ENCODE data around the gene UFL1. TPM values are rescaled to one million over a fixed set of nuclear protein-coding genes. Genes with fewer than 3 reads are reported as not detected.
A peak's percentile ranks its signal among the peaks of the same experiment; 100 is the strongest.

The UFL1 gene
- total RNA-seq, 1 donor from 2014 or later: 23.2 TPM

- DNase-seq (ENCODE audit: extremely low spot score, unreplicated experiment): no peak
- H3K36me3 Mint-ChIP-seq (ENCODE audit: unreplicated experiment): peaks cover 3% of the 10 kb centered on the region
- H3K4me3 Mint-ChIP-seq (ENCODE audit: unreplicated experiment): no peak overlapping the region
- H3K4me1 Mint-ChIP-seq (ENCODE audit: unreplicated experiment): no peaks in the 10 kb centered on the region
- H3K27me3 Mint-ChIP-seq (ENCODE audit: unreplicated experiment): no peaks in the 10 kb centered on the region
- no peak overlapping the region for H3K27ac Mint-ChIP-seq (ENCODE audit: unreplicated experiment)
- peaks cover 25% of the 10 kb centered on the region for H3K9me3 Mint-ChIP-seq (ENCODE audit: unreplicated experiment)
- no peak for TF ChIP-seq CTCF (IDR thresholded peaks at IDR 0.05)
Observed at GRCh38 chr6:96502915-96503314, 18.7 kb upstream of the UFL1 start.

DNA sequence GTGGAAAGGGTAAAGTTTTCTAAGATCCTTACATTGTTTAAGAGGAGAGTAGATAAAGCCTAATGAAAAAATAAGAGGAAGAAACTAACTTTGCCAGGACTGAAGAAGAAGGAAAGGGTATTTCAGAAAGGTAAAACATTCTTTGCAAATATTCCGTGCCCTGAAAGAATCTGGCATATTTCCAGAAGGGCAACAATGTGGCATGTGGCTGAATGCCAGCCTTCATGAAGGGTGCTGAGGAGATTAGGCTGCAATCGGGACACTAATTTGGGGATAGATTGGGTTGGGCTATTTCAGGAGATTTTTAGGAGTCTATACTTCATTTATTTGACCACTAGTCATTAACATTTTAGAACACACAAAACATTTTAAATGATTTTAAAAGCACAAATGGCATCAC, 16.2 kb upstream of the UFL1 start:
- no peak for TF ChIP-seq CTCF (IDR thresholded peaks at IDR 0.05)
- Mint-ChIP-seq H3K4me1 (ENCODE audit: unreplicated experiment) (no peaks in the 10 kb centered on the region), H3K27ac (ENCODE audit: unreplicated experiment) (no peak overlapping the region), H3K9me3 (ENCODE audit: unreplicated experiment) (peaks cover 32% of the 10 kb centered on the region), H3K27me3 (ENCODE audit: unreplicated experiment) (no peaks in the 10 kb centered on the region), H3K4me3 (ENCODE audit: unreplicated experiment) (no peak overlapping the region), H3K36me3 (ENCODE audit: unreplicated experiment) (peaks cover 2% of the 10 kb centered on the region)
- DNase-seq (ENCODE audit: extremely low spot score, unreplicated experiment): no peak

DNA sequence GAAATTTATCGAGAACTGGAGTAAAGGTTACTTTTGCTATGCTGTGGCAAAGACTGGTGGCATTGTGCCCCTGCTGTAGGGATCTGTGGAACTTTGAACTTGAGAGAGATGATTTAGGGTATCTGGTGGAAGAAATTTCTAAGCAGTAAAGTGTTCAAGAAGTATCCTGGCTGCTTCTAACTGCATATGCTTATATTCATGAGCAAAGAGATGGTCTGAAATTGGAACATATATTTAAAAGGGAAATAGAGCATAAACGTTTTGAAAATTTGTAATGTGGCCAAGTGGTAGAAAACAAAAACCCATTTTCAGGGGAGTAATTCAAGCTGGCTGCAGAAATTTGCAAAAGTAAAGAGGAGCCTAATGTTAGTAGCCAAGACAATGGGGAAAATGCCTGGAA, 12.3 kb upstream of the UFL1 start:
- no peak overlapping the region for H3K27ac Mint-ChIP-seq (ENCODE audit: unreplicated experiment)
- H3K9me3 Mint-ChIP-seq (ENCODE audit: unreplicated experiment): peaks cover 26% of the 10 kb centered on the region
- H3K27me3 Mint-ChIP-seq (ENCODE audit: unreplicated experiment): no peaks in the 10 kb centered on the region
- DNase-seq (ENCODE audit: extremely low spot score, unreplicated experiment): no peak
- no peak for TF ChIP-seq CTCF (IDR thresholded peaks at IDR 0.05)
- H3K4me3 Mint-ChIP-seq (ENCODE audit: unreplicated experiment): no peak overlapping the region
- no peaks in the 10 kb centered on the region for H3K4me1 Mint-ChIP-seq (ENCODE audit: unreplicated experiment)
- H3K36me3 Mint-ChIP-seq (ENCODE audit: unreplicated experiment): peaks cover 3% of the 10 kb centered on the region

DNA sequence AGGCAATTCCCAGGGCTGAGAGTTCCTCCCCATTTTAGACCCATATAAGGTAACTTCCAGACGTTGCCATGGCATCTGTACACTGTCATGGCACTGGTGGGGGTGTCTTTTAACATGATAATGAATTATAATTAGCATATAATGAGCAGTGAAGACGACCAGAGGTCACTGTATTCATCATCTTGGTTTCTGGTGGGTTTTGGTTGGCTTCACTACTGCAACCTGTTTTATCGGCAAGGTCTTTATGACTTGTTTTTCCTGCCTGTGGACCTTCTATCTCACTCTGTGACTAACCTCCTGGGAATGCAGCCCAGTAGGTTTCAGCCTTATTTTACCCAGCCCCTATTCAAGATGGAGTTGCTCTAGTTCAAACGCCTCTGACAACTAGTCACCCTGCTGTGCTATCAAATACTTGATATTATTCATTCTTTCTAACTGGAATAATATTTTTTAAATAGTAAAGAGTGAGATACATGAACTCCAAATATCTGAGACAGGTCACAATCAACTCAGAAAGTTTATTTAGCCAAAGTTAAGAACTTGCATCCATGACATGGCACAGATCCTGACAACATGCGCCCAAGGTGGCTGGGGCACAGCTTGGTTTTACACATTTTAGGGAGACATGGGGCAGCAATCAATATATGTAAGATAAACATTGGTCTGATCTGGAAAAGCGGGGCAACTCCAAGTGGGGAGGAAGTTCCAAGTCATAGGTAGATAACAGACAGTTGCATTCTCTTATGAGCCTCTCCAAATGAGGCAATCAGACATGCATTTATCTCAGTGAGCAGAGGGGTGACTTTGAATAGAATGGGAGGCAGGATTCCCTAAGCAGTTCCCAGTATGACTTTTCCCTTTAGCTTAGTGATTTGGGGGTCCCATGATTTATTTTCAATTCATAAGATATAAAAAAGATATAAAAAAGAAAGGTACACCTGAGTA, 1.2 kb upstream of the UFL1 start:
- peak overlapping the region; percentile 99 for H3K4me3 Mint-ChIP-seq (ENCODE audit: unreplicated experiment)
- H3K4me1 Mint-ChIP-seq (ENCODE audit: unreplicated experiment): peaks cover 23% of the 10 kb centered on the region
- peak overlapping the region; percentile 31 for H3K27ac Mint-ChIP-seq (ENCODE audit: unreplicated experiment)
- TF ChIP-seq CTCF (IDR thresholded peaks at IDR 0.05): no peak
- no peaks in the 10 kb centered on the region for H3K9me3 Mint-ChIP-seq (ENCODE audit: unreplicated experiment)
- DNase-seq (ENCODE audit: extremely low spot score, unreplicated experiment): no peak
- H3K27me3 Mint-ChIP-seq (ENCODE audit: unreplicated experiment): no peaks in the 10 kb centered on the region
- no peaks in the 10 kb centered on the region for H3K36me3 Mint-ChIP-seq (ENCODE audit: unreplicated experiment)

DNA sequence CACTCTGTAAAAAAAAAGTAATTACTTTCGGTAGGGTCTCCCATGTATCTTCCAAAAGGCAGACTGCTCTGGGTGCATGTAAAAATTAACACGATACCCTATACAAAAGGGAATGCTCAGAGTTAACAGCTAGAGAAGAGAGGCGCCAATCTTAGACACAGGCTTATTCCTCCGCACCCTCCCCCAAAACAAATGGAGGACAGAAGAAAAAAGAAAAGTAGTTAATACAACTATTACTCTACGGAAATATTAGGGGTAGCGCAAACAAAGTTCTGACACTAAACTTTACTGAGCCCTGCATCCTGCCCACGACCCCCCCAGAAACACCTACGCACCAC, 331 bp upstream of the UFL1 start:
- peaks cover 4% of the 10 kb centered on the region for H3K36me3 Mint-ChIP-seq (ENCODE audit: unreplicated experiment)
- DNase-seq (ENCODE audit: extremely low spot score, unreplicated experiment): no peak
- no peaks in the 10 kb centered on the region for H3K9me3 Mint-ChIP-seq (ENCODE audit: unreplicated experiment)
- peaks cover 23% of the 10 kb centered on the region for H3K4me1 Mint-ChIP-seq (ENCODE audit: unreplicated experiment)
- peak overlapping the region; percentile 99 for H3K4me3 Mint-ChIP-seq (ENCODE audit: unreplicated experiment)
- peak overlapping the region; percentile 100 for H3K27ac Mint-ChIP-seq (ENCODE audit: unreplicated experiment)
- no peak for TF ChIP-seq CTCF (IDR thresholded peaks at IDR 0.05)
- H3K27me3 Mint-ChIP-seq (ENCODE audit: unreplicated experiment): no peaks in the 10 kb centered on the region

All from osteocyte (in vitro differentiated cells).